ENCODE data around the gene MXRA7.

The MXRA7 gene

DNA sequence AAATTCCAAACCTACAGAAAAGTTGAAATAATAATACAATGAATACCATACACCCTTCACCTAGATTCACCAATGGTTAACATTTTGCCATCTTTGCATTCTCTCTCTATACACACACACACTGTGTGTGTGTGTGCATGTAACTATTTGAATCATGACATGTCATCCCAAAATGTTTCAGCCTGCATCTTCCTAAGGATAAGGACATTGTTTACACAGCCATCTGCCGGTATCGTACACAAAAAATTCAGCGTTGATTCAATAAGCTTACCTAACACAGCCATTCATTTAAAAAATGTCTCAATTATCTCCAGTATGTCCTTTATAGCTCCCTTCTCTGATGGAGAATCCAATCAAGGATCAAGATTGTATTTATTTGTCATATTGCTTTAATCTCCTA lies 3.9 kb downstream of the MXRA7 start:
- Mint-ChIP-seq H3K9me3 (no peaks in the 10 kb centered on the region), H3K4me1 (peaks cover 53% of the 10 kb centered on the region)

DNA sequence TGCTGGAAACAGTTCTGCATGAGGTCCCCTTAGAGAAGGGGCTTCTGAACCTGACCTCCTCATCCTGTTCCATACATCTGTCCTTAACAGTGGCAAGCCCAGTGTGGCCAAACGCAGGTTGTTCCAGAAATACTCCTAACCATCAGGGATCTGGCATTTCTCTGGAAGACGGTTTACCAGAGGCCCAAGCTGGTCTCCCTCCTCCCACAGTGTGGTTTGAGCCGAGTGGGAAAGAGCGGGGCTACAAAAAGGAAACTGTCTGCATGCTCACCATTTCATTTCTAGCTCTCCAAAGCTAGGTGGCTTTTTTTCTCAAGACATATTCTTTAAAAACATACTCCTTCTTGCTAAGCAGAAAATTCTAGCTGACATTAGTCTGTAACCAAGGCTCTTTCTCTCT lies 6.0 kb downstream of the MXRA7 start:
- no peak for DNase-seq
- TF ChIP-seq, protein P1, sequence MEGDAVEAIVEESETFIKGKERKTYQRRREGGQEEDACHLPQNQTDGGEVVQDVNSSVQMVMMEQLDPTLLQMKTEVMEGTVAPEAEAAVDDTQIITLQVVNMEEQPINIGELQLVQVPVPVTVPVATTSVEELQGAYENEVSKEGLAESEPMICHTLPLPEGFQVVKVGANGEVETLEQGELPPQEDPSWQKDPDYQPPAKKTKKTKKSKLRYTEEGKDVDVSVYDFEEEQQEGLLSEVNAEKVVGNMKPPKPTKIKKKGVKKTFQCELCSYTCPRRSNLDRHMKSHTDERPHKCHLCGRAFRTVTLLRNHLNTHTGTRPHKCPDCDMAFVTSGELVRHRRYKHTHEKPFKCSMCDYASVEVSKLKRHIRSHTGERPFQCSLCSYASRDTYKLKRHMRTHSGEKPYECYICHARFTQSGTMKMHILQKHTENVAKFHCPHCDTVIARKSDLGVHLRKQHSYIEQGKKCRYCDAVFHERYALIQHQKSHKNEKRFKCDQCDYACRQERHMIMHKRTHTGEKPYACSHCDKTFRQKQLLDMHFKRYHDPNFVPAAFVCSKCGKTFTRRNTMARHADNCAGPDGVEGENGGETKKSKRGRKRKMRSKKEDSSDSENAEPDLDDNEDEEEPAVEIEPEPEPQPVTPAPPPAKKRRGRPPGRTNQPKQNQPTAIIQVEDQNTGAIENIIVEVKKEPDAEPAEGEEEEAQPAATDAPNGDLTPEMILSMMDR (IDR thresholded peaks at IDR 0.05), result no peak
- Mint-ChIP-seq H3K9me3 (no peaks in the 10 kb centered on the region), H3K27ac (no peak overlapping the region), H3K4me1 (peaks cover 61% of the 10 kb centered on the region), H3K36me3 (ENCODE audit: low read depth) (no peaks in the 10 kb centered on the region), H3K4me3 (no peak overlapping the region), H3K27me3 (ENCODE audit: low read depth, poor library complexity) (peaks cover 31% of the 10 kb centered on the region)

More for the DNA sequence above, 3.9 kb downstream of the MXRA7 start:
- H3K27ac Mint-ChIP-seq, result no peak overlapping the region
- peaks cover 41% of the 10 kb centered on the region for H3K27me3 Mint-ChIP-seq (ENCODE audit: low read depth, poor library complexity)
- DNase-seq, result no peak
- H3K4me3 Mint-ChIP-seq, result no peak overlapping the region
- TF ChIP-seq, protein P1 (IDR thresholded peaks at IDR 0.05), result no peak
- H3K36me3 Mint-ChIP-seq (ENCODE audit: low read depth), result no peaks in the 10 kb centered on the region

DNA sequence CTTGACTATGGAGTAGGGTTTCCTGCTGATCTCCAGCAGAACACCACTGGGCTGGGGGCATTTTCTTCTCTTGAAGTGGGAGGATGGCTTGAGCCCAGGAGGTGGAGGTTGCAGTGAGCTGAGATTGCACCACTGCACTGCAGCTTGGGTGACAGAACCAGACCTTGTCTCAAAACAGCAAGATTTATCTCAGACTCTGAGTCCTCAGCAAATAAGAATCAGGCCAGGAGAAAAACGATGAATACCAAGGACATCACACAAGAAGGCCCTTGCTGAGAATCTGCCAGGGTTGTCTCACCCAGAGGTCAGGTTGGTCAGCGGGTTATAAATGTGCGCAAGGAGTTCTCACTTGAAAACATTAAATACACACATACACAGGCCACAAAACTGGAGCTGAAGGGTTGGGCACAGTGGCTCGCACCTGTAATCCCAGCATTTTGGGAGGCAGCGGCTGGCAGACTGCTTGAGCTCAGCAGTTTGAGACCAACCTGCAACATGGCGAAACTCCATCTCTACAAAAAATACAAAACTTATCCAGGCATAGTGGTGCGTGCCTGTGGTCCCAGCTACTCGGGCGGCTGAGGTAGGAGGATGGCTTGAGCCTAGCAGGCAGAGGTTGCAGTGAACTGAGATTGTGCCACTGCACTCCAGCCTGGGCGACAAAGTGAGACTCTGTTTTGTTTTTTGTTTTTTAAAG lies 7.7 kb downstream of the MXRA7 start:
- Mint-ChIP-seq H3K36me3 (ENCODE audit: low read depth) (no peaks in the 10 kb centered on the region), H3K4me1 (peaks cover 60% of the 10 kb centered on the region), H3K27ac (no peak overlapping the region)

DNA sequence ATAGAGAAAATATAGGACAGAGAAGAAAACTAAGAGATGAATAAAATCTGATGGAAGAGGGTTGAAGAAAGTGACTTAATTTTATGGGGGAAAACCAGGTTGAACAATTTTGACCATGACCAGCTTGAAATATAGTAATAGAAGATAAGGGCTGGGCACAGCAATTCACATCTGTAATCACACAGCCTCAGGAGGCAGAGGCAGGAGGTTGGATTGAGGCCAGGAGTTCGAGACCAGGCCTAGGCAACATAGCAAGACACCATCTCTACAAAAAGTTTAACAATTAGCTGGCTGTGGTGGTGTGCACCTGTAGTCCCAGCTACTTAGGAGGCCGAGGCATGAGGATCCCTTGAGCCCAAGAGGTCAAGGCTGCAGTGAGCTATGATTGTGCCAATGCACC lies 8.7 kb downstream of the MXRA7 start:
- Mint-ChIP-seq H3K4me1 (peaks cover 64% of the 10 kb centered on the region), H3K4me3 (peak overlapping the region; percentile 5), H3K27me3 (ENCODE audit: low read depth, poor library complexity) (peaks cover 26% of the 10 kb centered on the region), H3K36me3 (ENCODE audit: low read depth) (no peaks in the 10 kb centered on the region), H3K27ac (no peak overlapping the region), H3K9me3 (no peaks in the 10 kb centered on the region)
- TF ChIP-seq, protein P1 (IDR thresholded peaks at IDR 0.05), result no peak
- DNase-seq, result no peak

More for the DNA sequence above, 7.7 kb downstream of the MXRA7 start:
- H3K27me3 Mint-ChIP-seq (ENCODE audit: low read depth, poor library complexity), result peaks cover 27% of the 10 kb centered on the region
- H3K9me3 Mint-ChIP-seq, result no peaks in the 10 kb centered on the region
- no peak for DNase-seq
- TF ChIP-seq, protein P1 (IDR thresholded peaks at IDR 0.05), result no peak
- no peak overlapping the region for H3K4me3 Mint-ChIP-seq

DNA sequence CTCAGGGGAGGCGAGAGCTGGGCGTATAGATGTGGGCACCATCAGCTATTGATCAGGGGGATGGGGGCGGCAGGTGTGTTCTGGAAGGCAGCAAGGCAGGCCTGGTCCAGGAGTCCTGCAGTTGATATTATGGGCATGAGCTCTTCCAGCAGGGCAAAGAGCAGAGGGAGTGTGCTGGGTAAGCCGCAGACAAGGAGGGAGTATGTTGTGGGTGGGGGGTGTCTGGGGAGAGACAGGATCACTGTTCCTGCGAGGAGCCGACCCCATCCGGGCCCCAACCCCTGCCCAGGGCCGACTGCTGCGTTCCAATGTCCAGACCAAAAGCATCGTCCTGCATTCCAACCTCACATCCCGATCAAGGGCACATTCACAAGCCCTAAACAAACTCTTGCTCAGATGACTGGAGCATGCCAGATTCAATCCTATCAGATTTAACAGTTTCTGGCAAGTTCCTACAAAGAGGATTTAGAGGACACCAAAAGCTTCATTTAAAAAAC lies 9.2 kb downstream of the MXRA7 start:
- H3K4me3 Mint-ChIP-seq, result peak overlapping the region; percentile 65
- no peak overlapping the region for H3K27ac Mint-ChIP-seq

More for the DNA sequence above, 9.2 kb downstream of the MXRA7 start:
- TF ChIP-seq, protein P1 (IDR thresholded peaks at IDR 0.05), result no peak
- H3K27me3 Mint-ChIP-seq (ENCODE audit: low read depth, poor library complexity), result peaks cover 21% of the 10 kb centered on the region
- DNase-seq, result no peak
- H3K36me3 Mint-ChIP-seq (ENCODE audit: low read depth), result no peaks in the 10 kb centered on the region
- peaks cover 70% of the 10 kb centered on the region for H3K4me1 Mint-ChIP-seq
- H3K9me3 Mint-ChIP-seq, result no peaks in the 10 kb centered on the region

Measured in nephron progenitor cell (in vitro differentiated cells).